GM12872 (cell line): ENCODE data around the gene URAD.
A peak's percentile ranks its signal among the peaks of the same experiment; 100 is the strongest.

ENCODE experiments used
- CTCF ChIP-seq: IDR thresholded peaks from 3 replicates; pipeline ENCODE4 v1.5.1; 2011; ENCODE audit warnings: low read depth, mild to moderate bottlenecking, low read length, moderate library complexity; ENCODE audit not compliant: insufficient read depth

URAD gene

GRCh38 chr13:27955014-27955591 is 33.4 kb downstream of the URAD start:
- no peak for TF ChIP-seq CTCF

- no peak for TF ChIP-seq CTCF
Measured at GRCh38 chr13:27954406-27954851, 34.1 kb downstream of the URAD start.

GRCh38 chr13:27953676-27954405 is 34.7 kb downstream of the URAD start:
- TF ChIP-seq CTCF: peak; percentile 92

GRCh38 chr13:27952876-27953675 is 35.4 kb downstream of the URAD start:
- TF ChIP-seq CTCF: no peak

- TF ChIP-seq CTCF: no peak
Measured at GRCh38 chr13:27942972-27943371, 45.5 kb downstream of the URAD start.

- TF ChIP-seq CTCF: no peak
Measured at GRCh38 chr13:27933580-27934328, 54.7 kb downstream of the URAD start.

- no peak for TF ChIP-seq CTCF
Measured at GRCh38 chr13:27933118-27933517, 55.4 kb downstream of the URAD start.
